Measurements from ENCODE around the gene LGALS8.

DNA sequence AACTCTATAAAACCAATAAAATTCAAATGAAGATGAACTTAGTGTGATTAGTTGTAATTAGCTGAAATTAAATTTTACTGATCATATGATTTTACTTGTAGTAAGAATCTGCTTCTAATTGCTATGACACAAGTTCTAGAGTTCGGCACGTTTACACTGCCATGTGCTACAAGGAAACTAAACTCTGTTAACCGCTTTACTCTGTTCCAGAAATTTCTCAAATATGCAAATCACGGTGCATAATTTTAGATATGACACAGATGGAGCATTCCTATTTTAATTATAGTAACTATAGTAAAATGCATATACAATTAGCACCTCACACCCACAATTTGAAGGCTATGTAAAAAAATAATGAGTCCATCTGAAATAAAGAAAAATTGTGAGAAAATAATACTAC, 65.7 kb downstream of the LGALS8 start:
- TF ChIP-seq POLR2A (IDR thresholded peaks at IDR 0.05; ENCODE audit: borderline replicate concordance, extremely low read depth, insufficient read depth, insufficient read length) (no peak), POLR2AphosphoS5 (IDR thresholded peaks at IDR 0.05; ENCODE audit: low read depth, low read length) (no peak), ZNF274 (IDR thresholded peaks at IDR 0.05; ENCODE audit: low read depth, low read length) (no peak), EZH2 (IDR thresholded peaks at IDR 0.05) (no peak)
- TF ChIP-seq, protein P1, sequence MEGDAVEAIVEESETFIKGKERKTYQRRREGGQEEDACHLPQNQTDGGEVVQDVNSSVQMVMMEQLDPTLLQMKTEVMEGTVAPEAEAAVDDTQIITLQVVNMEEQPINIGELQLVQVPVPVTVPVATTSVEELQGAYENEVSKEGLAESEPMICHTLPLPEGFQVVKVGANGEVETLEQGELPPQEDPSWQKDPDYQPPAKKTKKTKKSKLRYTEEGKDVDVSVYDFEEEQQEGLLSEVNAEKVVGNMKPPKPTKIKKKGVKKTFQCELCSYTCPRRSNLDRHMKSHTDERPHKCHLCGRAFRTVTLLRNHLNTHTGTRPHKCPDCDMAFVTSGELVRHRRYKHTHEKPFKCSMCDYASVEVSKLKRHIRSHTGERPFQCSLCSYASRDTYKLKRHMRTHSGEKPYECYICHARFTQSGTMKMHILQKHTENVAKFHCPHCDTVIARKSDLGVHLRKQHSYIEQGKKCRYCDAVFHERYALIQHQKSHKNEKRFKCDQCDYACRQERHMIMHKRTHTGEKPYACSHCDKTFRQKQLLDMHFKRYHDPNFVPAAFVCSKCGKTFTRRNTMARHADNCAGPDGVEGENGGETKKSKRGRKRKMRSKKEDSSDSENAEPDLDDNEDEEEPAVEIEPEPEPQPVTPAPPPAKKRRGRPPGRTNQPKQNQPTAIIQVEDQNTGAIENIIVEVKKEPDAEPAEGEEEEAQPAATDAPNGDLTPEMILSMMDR (IDR thresholded peaks at IDR 0.05 in 2 of 3, conservative IDR thresholded peaks at IDR 0.05 in 1 of 3; ENCODE audit: borderline replicate concordance in 1 of 3, insufficient read depth in 1 of 3, low read depth in 2 of 3, low read length in 2 of 3), result no peak
- TF ChIP-seq, protein P2, sequence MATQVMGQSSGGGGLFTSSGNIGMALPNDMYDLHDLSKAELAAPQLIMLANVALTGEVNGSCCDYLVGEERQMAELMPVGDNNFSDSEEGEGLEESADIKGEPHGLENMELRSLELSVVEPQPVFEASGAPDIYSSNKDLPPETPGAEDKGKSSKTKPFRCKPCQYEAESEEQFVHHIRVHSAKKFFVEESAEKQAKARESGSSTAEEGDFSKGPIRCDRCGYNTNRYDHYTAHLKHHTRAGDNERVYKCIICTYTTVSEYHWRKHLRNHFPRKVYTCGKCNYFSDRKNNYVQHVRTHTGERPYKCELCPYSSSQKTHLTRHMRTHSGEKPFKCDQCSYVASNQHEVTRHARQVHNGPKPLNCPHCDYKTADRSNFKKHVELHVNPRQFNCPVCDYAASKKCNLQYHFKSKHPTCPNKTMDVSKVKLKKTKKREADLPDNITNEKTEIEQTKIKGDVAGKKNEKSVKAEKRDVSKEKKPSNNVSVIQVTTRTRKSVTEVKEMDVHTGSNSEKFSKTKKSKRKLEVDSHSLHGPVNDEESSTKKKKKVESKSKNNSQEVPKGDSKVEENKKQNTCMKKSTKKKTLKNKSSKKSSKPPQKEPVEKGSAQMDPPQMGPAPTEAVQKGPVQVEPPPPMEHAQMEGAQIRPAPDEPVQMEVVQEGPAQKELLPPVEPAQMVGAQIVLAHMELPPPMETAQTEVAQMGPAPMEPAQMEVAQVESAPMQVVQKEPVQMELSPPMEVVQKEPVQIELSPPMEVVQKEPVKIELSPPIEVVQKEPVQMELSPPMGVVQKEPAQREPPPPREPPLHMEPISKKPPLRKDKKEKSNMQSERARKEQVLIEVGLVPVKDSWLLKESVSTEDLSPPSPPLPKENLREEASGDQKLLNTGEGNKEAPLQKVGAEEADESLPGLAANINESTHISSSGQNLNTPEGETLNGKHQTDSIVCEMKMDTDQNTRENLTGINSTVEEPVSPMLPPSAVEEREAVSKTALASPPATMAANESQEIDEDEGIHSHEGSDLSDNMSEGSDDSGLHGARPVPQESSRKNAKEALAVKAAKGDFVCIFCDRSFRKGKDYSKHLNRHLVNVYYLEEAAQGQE (IDR thresholded peaks at IDR 0.05; ENCODE audit: low read depth), result no peak
- TF ChIP-seq, protein P3, sequence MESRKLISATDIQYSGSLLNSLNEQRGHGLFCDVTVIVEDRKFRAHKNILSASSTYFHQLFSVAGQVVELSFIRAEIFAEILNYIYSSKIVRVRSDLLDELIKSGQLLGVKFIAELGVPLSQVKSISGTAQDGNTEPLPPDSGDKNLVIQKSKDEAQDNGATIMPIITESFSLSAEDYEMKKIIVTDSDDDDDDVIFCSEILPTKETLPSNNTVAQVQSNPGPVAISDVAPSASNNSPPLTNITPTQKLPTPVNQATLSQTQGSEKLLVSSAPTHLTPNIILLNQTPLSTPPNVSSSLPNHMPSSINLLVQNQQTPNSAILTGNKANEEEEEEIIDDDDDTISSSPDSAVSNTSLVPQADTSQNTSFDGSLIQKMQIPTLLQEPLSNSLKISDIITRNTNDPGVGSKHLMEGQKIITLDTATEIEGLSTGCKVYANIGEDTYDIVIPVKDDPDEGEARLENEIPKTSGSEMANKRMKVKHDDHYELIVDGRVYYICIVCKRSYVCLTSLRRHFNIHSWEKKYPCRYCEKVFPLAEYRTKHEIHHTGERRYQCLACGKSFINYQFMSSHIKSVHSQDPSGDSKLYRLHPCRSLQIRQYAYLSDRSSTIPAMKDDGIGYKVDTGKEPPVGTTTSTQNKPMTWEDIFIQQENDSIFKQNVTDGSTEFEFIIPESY (IDR thresholded peaks at IDR 0.05; ENCODE audit: extremely low read depth, insufficient replicate concordance, low read length), result no peak
